Esophagus muscularis mucosa (tissue), 3 donors: Measurements from ENCODE around the gene CDADC1.

Source experiments
- CTCF ChIP-seq, 3 experiments: fragments of 200-600 bp in 2 of 3; fragments of 450-650 bp in 1 of 3; sonication (generic) in 2 of 3; IDR thresholded peaks; one replicate each; pipeline ENCODE4 v1.5.1; 2017 to 2019; ENCODE audit warnings: antibody characterized with exemption in 3 of 3, mild to moderate bottlenecking in 2 of 3, moderate library complexity in 1 of 3
- POLR2A ChIP-seq: fragments of 450-650 bp; IDR thresholded peaks from one replicate; pipeline ENCODE4 v1.6.1; 2017; ENCODE audit warnings: antibody characterized with exemption, moderate library complexity, mild to moderate bottlenecking, low read depth

GRCh38 chr13:49305792-49306425 is 58.2 kb downstream of the CDADC1 start:
- TF ChIP-seq CTCF (IDR thresholded peaks at IDR 0.05): no peak
- TF ChIP-seq POLR2A: no peak
